NCI-H1436 treated with DMSO at 0.1 percent for 48 hours (cell line): ENCODE data around the gene THRA.
"Not testable (repeated sequence)": the region's sequence is repeated elsewhere in the genome, so short reads cannot be mapped to it uniquely, and the experiment has no call there.

ENCODE experiments used
- DNase-seq: peaks from one replicate; lab custom pipeline; 2025; lab: John Stamatoyannopoulos, UW

The THRA gene

DNA sequence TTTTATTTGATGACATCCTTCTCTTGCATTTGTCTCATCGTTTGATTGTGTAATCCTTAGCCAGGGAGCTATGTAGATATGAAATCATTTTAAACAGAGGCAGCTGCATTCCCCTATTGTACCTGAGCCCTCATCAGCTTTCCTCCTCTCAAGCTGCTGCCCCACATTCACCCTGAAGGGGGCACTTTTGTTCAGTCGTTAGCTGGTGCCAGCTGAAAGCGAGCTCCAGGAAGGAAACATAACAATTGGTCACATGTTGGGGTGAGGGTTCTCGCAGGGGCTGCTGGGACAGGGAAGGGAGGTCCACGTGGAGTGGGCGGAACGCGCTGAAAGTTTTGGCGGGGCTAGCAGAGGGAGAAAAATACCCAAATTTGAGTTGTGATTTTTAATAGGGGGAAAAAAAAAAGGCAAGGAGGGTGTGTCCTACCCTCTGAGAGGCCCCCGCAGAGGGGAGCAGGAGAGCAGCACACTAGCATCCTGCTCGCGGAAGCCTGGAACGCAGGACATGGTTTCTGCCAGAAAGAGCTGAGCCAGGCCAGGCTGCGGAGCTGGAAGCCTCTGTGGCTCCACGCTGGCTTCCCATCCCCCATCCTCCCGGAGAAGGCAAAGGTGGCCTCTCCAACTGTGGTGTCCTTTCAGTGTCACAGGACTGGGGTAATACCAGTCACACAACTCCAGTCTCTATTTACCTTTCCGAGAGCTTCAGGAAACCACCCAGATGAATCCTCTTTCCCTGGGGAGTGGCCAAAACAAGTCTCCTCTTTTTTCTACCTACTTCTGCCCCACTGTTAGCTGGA lies 50.5 kb downstream of the THRA start:
- DNase-seq, result peak; percentile 90

DNA sequence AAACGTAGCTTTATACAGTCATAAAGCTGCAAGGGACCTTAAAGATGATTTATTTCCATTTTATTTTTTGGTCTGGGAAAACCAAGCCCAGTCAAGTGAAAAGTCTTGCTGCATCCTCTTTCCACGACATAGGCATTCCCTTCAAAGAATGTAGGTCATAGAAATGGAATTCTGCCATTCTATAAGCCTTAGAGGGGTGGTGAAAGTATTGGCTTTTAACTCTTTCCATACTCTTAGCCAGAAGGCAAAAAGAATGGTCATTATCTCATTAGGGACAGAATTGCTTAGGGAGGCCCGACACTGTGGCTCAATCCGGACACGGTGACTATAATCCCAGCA lies 51.1 kb downstream of the THRA start:
- DNase-seq, result no peak

DNA sequence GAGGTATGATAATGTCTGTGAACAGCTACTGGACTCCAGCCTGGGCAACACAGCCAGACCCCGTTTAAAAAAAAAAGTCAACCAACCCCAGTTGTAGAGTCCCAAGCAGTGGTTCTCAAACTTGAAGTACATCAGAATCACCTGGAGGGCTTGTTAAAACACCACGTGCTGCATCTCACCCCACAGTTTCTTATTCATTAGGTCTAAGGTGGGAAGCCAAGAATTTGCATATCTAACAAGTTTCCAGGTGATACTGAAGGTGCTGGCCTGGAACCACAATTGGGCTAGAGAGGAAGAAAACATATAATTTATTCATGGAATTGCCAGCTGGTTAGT lies 52.3 kb downstream of the THRA start:
- no peak for DNase-seq

DNA sequence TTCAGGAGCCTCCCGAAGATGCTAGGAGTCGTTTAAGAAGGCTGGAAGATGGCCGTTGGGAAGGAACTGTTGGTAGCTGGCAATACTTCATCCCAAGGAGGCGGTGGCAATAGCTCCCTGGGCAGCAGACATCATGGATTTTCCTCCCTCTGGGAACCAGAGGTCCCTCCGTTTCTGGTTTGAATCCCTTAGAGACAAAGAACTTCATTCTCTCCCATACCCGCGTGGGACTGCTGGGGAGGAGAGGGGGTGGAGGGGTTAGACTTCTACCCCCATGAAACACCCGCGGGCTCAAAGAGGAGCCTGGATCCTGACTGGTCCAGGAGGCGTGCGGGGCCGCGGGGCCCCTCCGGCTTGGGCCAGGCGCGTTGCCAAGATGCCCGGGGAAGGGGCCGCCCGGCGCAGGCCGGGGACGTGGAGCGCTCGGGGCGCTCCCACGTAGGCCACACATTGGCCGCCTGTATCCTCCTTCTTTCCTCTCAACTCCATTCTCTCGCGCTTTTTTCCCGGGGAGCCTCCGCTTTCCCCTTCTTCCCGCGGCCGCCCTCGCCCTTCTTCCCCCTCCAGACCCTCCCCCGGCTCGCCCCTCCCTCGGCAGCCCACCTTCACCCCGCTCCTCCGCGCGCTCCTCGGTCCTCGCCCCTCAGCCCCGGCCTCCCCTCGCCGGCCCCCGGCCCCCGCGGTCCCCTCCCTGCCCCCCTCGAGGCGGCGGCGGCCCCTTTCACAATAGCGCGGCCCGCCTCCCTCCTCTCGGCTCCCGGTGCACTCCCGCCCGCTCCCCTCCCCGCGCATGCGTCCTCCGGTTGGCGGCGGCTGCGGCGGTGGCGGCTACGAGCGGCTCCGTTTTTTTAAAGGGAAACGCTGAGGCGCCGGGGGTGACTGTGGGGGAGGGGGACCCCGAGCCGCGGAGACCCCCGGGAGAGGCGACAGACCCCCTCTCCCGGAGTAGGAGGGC lies 58.7 kb downstream of the THRA start, which contains the start of gene MSL1:
TSS of gene MSL1 (plus strand) at position 791 of the 955 bp plus-strand sequence. CDS start 642 bp downstream, outside the sequence.
- no peak for DNase-seq

DNA sequence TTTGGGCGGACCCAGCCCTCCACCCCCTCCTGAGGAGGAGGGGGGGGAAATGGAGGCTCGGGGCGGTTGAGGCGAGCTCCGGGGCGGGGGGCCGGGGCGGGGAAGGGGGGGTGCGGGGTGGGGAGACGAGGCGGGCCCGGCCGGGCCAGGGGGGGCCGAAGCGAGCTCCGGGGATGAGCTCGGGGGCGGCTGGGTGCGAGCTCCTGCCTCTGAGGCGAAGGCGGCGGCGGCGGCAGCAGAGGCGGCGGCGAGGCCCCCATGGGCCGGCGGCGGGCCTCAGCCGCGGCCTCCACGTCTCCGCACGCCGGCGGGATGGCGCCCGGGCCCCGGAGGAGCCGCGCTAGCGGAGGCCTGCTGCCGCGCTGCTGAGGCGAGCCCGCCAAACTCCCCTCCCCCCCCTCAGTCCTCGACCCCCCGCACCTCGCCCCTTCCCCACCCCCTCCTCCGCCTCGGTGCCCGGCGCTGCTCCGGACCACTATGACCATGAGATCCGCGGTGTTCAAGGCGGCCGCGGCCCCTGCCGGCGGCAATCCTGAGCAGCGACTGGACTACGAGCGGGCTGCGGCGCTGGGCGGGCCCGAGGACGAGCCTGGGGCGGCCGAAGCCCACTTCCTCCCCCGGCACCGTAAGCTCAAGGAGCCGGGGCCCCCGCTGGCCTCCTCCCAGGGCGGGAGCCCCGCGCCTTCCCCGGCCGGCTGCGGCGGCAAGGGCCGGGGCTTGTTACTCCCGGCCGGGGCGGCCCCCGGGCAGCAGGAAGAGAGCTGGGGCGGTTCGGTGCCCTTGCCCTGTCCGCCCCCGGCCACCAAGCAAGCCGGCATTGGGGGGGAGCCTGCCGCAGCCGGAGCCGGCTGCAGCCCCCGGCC lies 59.6 kb downstream of the THRA start:
- DNase-seq, result no peak

DNA sequence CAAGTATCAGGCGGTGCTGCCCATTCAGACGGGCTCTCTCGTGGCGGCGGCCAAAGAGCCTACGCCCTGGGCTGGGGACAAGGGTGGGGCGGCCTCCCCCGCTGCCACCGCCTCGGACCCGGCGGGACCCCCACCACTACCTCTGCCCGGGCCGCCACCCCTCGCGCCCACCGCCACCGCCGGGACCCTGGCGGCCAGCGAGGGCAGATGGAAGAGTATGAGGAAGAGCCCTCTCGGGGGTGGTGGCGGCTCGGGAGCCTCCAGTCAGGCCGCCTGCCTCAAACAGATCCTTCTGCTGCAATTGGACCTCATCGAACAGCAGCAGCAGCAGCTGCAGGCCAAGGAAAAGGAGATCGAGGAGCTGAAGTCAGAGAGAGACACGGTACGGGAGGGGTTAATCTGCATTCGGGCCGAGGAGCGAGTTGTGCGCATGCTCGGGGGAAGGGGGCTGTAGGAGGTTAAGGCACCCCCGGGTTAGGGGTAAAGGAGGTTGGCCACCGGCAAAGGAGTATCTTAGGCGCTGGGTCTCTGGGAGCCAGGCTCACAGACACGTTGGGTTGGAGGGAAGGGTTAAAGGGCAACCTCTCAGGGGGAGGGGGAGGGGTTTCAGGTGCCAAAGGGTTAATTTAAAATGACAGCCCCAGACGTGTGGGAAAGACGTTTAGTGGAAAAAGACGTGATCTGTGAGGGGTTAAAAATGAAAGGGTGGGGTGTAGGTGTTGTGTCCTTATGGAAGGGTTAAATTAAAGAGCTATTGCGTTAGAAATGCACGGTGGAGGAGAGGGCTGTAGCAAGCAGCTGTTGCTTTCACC lies 60.4 kb downstream of the THRA start:
- DNase-seq, result no peak

DNA sequence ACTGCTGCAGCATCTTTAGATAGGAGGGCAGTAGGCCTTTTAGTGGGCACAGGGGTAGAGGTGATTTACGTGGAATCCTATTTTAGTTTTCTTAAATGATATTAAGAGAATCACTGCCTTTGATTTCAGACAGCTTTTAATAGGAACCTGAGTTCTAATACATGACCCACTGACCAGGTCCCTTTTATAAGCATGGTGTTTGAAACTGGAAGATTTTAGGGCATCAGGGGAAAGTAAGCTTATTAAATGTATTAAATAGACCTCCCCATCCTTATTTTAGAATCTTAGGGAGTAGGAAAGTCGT lies 61.0 kb downstream of the THRA start:
- no peak for DNase-seq

DNA sequence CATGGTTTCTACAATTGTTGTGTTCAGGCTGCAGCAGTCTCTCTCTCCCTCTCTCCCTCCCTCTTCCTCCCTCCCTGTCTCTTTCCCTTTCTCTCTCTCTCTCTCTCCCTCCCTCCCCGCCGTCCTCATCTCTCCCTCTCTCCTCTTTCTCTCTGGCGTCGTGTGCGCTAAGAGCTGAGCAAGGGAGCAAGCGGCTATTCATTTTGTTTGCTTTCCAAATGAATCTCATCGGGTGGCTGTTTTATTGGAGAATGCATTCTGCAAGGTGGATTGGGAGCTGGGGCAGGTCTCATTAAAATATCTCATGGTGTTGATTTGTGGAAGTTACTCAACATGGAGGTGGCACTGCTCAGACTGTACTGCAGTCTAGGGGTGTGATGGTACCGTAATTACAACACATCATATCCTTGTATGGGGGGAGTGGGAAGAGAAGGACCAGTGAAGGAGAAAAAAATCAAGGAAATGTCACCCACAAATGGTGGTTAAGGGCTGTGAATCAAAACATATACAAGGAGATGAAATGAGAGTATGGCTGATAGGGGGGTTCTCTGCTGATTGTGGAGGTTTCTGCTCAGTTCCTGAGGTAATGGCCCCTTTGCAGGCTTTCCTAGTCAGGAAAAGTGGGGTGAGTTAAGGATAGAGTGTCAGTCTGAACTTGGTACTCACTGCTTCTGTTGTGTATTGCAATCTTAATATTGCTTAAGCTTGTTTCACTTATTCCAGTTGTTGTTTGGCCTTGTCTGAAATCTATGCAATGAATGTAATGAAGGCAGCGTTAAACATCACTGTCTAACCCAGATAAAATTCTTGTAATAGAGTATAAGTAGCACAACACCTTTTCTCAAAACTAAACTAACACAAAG lies 61.7 kb downstream of the THRA start:
- DNase-seq, result no peak

DNA sequence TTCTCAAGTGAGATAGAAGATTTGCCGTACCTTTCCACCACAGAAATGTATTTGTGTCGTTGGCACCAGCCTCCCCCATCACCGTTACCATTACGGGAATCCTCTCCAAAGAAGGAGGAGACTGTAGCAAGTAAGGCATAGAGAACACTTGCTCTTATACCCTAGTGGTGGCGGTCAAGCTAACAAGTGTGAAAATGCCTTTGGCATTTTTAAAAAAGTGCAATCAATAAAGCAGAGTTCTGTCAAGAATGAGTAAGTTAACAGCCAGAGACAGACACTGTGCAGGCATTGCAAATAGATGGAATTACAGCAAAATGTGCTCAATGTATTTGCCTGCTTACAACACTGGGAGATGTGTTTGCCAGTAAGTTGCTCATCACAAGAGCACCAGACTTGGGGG lies 66.7 kb downstream of the THRA start:
- no peak for DNase-seq

DNA sequence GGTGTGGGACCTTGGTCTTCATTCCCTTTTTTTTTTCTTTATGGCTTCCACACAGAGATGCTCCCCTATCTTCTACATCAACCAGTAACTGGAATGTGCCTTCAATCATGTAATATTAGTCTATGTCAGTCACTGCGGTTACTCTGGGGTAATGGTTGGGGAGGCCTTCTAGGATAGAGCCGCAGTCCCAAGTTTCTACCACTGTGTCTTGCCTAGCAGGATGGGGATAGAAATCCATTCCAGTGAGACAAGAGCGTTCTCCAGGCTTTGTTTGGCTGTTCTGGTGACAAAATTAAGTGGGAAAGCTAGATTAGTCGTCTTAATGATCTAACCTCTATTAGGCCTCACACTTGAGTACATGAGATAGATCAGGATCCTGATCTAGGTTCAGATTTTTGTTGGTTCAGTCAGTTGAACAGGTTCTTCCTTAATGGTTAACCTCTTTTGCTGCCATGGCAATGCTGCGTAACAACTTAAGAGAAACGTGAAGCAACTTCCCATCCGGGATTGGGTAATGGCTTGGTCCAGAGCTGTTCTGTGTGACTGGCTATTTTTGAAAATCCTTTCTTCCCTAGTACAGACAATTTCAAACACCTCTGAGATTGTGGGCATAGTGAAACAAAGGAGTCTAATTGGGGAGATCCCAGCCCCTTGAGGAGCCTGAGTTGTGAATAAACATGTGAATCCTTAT lies 67.7 kb downstream of the THRA start:
- DNase-seq, result no peak

DNA sequence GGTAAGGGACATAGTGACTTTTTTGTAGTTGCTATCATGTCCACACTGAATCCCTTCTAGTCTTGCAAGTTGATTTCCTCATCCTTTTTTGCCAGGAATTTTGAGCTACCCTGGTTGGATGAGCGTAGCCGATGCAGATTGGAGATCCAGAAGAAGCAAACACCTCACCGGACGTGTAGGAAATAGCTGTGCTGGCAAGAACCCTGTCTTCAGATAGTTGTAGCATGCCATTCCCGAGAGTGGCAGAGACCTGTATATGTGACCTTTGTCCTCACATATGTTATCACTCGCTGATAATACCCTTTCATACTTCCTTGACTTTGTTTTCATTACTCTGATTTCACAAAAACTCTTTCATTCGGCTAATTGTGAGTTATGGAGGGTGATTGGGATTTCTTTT lies 71.4 kb downstream of the THRA start:
- no peak for DNase-seq

DNA sequence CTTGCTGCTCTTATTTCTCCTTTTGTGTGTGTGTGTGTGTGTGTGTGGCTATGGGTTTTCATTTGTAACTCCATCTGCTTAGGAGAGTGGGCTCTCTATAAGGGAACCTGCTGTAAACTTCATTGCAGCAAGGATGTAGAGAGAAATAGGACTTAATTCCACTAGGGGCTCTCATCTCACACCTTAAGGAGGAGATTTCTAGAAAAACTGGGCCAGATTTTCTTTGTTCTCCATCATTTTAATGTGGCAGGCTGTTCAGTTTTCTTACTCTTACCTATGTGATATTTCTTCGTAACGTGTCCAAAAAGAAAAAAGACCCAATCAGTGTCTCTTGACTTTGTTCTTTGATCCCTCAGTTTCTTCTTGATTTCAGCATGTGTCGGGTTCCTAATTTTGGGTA lies 73.1 kb downstream of the THRA start:
- DNase-seq, result no peak

DNA sequence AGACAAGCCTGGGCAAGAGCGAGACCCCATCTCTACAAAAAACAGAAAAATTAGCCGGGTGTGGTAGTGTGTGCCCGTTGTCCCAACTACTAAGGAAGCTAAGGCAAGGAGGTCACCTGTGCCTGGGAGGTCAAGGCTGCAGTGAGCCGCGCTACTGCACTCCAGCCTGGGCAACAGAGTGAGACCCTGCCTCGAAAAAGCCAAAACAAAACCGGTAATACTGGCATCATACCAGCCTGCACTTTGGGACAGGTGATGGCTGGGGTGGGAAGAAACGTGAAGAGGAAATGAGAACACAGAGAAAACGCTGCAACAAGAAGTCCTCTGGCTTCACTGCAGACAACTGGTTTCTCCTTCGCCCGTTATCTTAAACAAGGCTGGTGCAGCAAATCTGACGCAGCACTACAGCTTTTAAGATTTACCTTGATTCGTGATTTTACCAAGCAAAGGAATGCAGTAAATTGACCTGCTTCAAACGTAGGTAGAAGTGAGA lies 76.8 kb downstream of the THRA start:
- no peak for DNase-seq

DNA sequence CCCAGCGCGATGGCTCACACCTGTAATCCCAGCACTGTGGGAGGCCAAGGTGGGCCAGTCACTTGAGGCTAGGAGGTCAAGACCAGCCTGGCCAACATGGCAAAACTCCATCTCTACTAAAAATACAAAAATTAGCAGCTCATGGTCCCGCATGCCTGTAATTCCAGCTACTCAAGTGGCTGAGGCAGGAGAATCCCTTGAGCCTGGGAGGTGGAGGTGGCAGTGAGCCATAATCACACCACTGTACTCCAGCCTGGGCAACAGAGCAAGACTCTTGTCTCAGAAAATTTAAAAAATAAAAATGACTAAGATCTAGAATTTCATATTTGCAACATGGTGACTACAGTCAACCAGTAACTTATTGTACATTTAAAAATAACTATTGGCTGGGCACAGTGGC lies 80.4 kb downstream of the THRA start:
- not testable (repeated sequence) for DNase-seq
